Activated CD4-positive, alpha-beta T cell treated with anti-CD3 and anti-CD28 coated beads for 4 hours (primary cell): ENCODE measurements around the gene FGF12.

Experiments
- DNase-seq, 2 donors: peaks; one replicate each; pipeline ENCODE4 v3.0.0-alpha.2; 2020

Gene FGF12

DNA sequence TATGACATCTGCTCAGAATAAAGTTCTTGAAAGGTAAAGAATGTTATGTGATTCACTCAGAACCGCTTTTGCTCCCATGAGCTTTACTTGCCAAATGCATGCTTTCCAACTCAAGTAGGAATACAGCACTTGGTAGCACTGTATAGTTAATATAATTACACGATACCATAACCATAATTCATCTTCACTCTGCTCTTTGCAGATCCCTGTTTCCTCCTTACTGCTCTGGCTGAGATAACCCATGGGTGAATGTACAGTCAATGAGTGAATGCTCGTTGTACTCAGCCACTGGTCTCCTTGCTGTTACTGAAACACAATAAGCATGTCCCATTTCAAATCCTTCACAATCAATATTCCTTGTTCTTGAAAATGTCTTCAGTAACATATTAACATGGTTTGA, 550.0 kb downstream of the FGF12 start:
- no peak for DNase-seq

DNA sequence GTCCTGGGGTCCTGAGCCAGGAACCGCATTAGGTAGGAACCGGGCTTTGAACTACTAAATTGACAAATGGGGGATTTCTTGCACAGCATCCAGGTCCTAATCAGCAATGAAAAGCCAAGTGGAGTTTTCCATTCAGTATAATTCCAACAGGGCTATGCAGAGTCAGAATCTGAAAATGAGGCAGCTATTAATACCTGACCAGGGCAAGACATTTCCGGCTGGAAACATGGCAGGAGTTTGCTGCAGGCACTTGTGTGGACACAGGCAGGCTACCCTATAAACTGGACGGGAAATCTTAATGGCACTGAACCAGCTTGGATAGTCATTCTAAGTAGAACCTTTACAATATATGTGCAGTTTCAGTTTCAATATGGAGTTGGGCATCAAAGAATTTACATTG, 553.1 kb downstream of the FGF12 start:
- no peak for DNase-seq

DNA sequence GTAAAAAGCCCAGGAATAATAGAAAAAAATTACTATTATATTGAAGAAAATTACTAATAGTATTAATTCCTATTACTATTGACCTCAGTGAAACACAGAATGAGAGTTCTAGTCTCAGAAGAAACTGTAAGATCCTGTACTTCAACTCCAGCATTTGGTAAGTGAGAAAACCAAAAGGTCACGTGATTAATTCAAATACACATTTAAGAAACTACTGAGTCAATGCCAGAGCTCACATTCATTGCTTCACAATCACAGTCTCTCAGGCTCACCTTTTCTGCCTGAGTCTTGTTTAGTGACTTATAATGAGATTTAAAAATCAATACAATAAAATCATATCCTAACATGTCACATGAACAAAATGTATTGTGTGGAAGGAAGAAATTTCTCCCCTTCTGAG, 556.1 kb downstream of the FGF12 start:
- no peak for DNase-seq

DNA sequence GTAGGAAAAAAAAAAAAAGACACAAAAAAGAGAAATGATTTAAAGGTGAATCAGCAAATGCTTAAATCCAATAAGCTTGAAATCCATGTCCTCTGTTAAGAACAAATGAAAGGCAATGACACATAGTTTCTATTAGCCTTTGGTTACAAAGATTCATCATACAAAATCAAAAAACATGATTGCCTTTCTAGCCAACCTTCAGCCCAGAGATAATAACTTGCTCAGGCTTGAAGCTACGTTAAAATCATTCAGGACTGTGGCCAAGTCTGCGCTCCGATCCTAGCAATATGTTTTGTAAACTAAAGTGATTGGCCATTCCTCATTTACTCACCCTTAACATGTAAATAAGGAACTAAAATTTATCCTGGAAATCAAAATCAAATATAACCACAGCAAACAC, 556.7 kb downstream of the FGF12 start:
- no peak for DNase-seq

DNA sequence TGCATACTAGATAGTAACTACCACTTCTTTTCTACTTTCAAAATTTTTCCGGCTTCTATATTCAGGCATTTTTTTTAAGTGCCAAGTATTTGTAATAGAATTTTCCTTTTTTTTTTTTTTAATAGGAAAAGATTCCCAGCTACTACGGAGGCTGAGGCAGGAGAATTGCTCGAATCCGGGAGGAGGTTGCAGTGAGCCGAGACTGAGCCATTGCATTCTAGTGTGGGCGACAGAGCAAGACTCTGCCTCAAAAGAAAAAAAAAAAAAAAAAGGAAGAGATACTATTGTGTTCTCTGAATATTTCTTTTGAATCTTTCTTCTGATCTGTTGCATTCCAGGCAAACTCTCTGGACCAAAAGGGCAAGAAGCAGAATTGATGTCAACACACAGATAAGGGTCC, 557.3 kb downstream of the FGF12 start:
- DNase-seq: no peak

DNA sequence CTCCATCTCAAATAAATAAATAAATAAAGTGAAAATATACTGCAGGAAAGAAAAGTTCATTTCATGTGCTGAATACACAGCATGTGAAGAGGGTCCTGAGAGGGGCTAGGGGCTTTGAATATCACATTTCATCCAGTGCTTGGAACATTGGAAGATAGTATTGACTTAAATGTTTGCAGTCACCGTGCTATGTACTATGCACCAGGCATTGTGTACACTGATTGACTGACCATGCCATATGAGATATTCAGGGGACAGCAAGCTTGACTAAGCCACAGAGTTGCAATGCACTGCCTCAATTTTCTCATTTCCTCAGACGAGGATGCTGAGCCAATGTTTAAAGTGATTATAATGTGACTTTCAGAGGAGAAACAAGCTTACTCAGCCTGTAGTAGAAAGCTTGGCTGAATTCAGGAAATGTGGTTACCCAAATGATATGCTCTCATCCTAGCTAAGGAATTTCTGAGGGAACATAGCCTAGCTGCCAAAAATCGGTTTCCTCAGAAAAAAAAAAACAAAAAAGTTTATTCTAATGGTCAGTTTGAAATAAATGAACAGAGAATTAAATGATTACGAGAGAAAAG, 557.9 kb downstream of the FGF12 start:
- no peak for DNase-seq

DNA sequence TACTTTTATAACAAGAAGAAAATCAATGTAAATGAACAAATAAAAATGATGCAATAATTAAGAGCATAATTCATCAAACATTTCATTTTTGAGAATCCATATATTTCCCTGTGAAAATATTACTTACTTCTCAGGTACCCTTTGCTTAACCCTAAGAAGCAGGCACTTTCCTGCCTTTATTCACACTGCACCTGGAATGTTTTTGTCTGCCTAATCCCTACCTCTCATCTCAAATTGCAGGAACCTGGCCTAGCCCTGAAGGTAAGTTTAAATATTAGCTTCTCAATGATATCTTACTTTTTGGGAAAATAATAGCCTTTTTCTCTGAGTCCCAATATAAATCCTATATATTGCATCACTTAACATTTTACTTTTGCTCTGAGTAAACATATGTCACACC, 559.1 kb downstream of the FGF12 start:
- DNase-seq: no peak

DNA sequence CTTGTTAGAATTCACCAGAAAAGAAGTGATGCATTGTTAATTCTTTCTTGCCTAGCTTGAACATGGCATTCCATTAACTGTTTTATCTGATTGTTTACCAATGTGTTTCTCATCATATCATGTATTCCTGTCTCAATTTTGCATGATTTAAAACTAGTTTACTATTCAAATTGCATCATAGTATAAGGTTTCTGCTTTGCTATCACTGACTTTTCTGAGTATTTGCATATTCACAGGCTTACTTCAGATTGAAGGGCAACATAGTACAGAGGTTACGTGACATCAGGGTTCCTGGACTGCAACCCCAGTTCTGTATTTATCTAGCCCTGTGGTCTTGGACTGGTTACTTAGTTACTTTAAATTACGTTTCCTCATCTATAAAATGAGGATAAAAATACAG, 561.8 kb downstream of the FGF12 start:
- DNase-seq: no peak

DNA sequence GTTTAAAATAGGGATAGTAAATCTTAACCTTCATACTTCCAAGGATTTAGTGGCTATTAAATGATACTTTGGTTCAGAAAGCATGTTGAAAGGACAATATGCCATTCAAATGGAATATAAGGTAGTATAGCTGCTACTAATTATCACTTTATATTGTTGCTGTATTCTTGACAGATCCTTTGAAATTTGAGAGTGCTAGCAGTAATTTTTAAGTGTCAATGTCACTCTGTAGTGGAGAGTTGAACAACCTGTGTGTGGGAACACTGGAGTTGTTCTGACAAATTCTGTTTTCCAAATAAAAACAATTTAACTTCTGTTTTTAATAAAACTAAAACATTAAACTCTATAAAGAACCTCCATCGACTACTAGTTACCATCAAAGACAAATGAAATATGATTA, 565.7 kb downstream of the FGF12 start:
- no peak for DNase-seq

DNA sequence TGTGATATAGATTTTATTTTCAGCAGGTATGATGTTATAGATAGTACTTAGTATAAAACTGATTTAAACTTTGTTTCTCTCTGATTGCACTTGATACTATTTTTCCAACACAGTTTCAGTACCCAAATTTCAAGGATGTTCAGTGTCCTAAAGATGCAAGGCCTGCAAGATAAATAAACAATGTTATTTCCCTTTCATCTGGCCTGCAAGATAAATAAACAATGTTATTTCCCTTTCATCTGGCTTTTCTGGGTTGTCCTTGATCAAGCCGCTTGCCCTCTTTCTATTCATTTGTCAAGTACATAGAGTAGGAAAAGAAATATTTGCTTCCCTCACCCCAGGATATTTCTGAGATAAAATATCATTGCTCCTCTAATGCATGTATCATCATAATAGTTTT, 571.0 kb downstream of the FGF12 start:
- no peak for DNase-seq

DNA sequence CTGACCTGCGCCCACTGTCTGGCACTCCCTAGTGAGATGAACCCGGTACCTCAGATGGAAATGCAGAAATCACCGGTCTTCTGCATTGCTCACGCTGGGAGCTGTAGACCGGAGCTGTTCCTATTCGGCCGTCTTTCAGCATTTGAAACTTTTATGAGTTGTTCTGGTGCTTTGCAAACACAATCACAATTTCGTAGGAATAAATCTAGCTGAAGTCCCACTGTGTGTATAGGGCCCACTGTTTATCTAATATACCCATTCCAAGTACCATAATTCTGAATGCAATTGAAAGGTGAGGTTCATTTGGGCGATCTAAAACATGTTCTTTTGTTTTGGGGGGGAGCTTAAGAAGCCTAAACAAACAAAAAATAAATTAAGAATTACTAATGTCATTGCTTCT, 572.1 kb downstream of the FGF12 start:
- DNase-seq: no peak

DNA sequence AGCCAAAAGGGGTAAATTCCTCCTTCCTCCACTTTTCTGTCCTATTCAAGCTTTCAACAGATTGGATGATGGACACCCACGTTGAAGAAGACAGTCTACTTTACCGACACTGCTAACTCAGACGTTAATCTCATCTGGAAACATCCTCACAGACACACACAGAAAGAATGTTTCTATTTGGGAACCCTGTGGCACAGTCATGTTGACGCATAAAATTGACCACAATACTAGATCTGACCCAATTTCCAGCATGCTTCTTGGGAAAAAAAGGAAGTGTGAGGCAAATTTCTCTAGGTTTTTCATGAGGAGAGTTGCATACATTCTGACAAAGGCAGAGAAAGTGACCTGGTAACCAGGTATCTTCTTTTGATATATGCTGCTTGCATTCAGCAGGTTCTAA, 594.1 kb downstream of the FGF12 start:
- DNase-seq: no peak

DNA sequence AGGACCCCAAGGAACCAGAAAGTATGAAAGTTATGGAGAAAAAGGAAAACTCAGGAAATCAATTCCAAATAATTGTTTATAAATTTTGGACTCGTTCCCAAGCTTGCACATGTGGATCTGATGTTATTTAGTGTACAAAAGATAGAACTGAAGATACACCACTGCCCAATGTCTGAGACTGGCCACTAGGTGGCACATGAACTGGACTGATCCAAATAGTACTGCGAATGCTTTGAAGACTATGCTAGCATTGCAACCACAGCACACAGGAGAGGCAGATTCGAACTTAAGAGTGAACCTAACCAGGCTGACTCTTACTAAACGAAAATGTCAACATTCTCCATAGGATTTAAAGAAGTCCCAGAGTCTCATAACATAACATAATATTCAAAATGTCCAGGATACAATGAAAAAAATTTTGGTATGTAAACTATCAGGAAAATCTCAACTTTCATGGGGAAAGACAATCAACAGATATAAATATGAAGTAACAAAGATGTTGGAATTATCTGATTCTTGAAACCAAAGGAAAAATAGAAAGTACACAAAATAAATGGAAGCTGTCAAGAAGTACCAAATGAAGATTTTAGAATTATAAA, 596.7 kb downstream of the FGF12 start:
- no peak for DNase-seq

DNA sequence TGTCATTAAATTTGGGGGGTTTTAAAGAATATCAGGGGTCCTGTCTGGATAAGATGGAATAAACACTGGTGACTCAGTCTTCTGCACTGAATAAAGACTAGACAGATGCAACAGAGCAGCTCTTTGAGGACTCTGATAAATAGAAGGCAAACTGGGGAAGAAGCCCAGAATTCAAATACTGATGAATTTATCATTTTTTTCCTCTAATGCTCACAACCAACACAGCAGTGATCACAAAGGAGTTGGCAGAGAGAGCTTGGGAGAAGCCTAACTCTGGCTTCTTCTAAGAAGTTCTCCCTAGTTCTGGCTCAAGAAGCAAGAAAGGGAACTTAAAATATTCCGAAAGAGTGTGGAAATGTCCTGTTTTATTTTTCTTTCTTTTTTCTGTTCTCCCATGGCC, 597.8 kb downstream of the FGF12 start:
- no peak for DNase-seq

DNA sequence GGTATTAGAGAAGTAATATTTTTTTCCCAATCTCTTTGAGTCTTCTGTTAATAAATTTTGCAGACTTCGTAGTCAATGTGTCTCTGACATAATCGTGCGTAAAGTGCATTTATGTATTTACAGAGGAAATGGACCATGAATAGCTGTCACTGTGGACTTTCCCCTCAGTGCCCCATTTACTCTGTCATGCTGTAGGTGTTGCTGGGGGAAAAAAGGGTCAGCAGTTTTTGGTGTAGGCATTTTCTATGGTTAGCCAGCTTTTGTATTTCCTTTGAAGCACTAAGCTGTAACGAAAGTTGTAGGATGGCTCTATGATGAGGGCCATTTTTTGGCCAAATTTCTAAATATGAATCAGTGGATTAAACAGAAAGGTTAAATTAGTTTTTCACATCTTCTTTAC, 598.4 kb downstream of the FGF12 start:
- no peak for DNase-seq

DNA sequence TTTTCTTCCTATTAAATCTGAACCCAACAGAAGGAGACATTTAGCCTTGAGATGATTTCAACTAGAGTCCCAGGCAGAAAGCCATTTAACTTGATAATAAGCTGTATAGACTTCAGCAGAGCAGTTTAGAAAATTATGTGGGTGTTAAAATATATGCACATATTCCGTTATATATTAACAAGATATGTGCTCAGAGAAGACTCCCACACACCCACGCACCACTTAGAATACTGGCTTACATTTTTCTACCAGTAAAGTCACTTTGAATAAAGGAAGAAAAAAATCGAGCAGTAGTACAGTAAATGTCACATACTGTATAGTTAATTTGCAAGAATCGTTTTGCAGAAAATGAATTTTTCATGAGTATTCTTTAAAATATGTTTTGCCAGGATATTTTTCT, 599.3 kb downstream of the FGF12 start:
- no peak for DNase-seq

DNA sequence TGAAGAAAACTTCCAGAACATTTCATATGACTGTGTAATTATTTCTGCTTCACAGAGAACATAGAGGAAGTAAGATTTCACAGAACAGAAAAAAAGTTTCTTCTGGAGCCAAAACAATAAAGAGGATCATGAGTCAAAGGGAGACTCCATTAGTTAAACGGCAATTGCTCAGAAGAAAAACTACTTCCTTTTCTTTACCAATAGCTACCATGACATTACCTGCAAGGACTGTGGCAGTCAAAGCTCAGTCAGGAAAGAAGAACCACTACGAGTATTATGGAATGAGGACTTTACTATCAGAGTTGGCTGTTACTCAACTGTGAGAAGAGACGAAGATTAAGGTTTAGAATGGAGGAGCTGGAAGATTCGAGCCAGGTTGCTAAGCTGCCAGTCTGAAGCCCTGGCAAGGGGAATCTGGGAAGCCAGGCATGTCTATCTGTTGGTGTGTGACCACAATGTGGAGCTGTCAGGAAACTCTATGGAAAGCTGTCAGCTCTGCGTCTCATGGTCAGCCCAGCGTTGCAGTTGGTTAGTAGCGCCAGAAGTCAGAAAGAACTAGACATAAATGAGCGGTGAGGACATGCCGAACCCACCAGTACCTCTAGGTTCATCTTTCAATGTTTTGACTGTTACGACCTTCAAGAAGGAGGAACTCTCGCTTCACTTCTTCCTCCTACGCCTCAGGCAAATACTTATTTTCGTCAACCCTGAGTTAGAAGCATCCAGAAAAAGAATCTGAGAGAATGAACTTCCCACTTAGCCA, 604.3 kb downstream of the FGF12 start:
- no peak for DNase-seq

DNA sequence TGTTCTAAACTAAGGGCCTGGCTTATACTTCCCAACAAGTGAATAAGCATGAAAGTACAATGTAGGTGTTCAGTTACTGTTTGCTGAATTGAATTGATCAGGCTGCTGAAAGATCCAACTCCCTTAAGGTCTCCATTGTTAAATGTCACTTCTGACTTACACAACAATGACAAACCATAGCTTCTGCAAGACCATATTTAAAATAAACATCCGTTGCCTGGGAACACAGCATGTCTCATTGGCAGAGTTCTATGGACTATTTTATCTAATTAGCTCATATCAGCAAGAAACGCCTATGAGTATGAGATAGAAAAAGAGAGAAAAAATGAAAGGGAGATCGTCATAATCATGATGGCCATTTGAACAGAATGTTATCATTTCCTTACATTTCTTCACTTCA, 605.4 kb downstream of the FGF12 start:
- DNase-seq: no peak

DNA sequence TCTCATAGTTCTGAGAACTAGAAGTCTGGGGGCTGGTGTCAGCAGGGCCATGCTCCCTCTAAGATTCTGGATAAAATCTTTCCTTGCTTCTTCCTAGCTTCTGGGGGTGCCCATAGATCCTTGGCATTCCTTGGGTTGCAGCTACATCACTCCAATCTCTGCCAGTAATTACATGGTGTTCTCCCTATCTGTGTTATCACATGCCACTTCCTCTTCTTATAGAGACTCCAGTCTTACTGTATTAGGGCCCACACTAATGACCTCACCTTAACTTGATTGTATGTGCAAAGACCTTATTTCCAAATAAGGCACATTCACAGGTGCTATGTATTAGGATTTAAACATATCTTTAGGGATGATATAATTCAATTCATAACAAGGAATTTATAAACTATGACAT, 618.5 kb downstream of the FGF12 start:
- no peak for DNase-seq

DNA sequence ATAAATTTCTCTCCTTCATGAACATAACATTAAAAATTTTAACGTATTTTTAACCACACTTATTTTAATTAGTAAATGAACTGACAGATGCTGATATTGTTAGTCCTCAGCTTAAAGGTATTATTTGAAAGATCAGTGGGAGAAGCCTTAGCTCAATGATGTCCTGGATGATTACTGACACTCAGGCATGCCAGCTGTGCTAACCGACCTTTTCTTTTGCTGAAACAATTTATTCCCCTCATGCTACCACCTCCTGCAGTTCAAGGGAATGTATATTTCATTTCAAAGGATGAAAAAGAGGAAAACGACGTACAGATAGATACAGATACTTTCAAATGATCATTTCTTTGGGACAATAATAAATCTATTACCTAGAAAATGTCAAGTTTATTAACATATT, 620.8 kb downstream of the FGF12 start:
- DNase-seq: no peak

DNA sequence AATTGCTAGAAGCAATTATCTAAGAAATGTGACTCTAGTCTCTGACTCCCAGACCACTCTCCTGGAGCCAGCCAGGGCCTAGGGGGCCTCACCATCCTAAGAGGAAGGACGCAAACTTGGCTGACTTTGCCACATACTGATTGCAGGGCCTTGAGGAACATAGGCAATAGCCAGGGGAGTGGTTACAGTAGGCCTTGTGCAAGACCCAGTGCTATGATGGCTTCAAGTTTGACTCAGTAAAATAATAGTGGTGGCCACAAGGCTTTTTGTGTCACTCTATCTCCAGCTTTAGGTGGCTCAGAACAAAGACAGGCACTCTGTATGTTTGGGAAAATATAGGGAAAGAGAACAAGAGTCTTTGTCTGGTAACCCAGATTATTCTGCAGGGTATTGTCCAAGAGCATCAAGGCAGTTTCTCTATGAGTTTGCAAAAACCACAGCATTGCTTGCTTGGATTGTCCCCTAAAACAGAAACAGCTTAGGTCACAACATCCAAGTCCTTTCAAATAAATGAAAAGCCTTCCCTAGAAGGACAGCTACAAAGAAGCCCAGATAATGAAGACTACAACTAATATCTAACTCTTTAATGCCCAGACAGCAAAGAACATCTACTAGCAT, 634.8 kb downstream of the FGF12 start:
- DNase-seq: no peak

DNA sequence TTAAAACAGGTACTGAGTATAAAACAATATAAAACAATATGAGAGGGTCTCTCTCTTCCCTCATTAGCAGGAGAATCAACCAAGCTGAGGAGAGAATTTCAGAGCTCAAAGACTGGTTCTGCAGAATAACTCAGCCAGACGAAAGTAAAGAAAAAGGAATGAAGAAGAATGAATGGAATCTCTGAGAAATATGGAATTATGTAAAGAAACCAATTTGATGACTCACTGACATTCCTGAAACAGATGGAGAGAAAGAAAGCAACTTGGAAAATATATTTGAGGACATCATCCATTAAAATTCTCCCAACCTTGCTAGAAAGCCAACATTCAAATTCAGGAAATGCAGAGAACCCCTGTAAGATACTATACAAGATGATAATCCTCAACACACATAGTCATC, 635.5 kb downstream of the FGF12 start:
- DNase-seq: no peak

DNA sequence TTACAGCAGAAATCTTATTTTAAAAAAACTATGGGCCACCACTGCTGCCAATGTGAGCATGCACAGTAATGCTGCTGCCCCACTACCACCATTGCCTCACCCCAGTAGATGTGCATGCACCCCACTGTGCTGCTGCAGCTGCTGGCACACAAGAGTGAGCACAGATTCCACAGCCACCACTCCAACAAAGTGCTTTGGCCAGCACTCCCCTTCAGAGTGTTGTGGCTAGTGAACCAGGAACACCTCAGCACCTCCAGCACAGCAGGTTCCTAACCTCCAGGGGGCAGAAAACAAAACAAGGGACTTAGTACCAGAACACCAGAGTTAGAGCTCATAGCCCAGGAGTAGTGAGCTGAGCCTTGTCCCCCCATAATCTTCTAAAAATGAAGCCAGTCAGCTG, 636.8 kb downstream of the FGF12 start:
- no peak for DNase-seq
